Transverse colon (tissue), 4 donors: ENCODE data around the gene STARD7.
A peak's percentile ranks its signal among the peaks of the same experiment; 100 is the strongest.

Experiments used
- CTCF ChIP-seq, 5 experiments: fragments of 200-600 bp in 3 of 5; fragments of 450-650 bp in 2 of 5; sonication (generic) in 3 of 5; IDR thresholded peaks; 1 replicate in 2 of 5; 2 replicates in 3 of 5; pipeline ENCODE4 v1.5.1; 2016 to 2017; ENCODE audit warnings: antibody characterized with exemption in 5 of 5, inconsistent platforms in 3 of 5, mild to moderate bottlenecking in 2 of 5, moderate library complexity in 1 of 5
- EP300 ChIP-seq: sonication (generic); formaldehyde crosslinking; IDR thresholded peaks from one replicate; pipeline ENCODE4 v1.6.1; 2017; ENCODE audit warnings: antibody characterized with exemption, low read depth
- POLR2A ChIP-seq: fragments of 450-650 bp; IDR thresholded peaks from one replicate; pipeline ENCODE4 v1.6.1; 2016; ENCODE audit warnings: antibody characterized with exemption, mild to moderate bottlenecking, moderate library complexity
- POLR2AphosphoS5 ChIP-seq, 3 donors: sonication (generic); formaldehyde crosslinking; IDR thresholded peaks; one replicate each; pipeline ENCODE4 v1.6.1; 2016; ENCODE audit warnings: antibody characterized with exemption in 3 of 3

DNA sequence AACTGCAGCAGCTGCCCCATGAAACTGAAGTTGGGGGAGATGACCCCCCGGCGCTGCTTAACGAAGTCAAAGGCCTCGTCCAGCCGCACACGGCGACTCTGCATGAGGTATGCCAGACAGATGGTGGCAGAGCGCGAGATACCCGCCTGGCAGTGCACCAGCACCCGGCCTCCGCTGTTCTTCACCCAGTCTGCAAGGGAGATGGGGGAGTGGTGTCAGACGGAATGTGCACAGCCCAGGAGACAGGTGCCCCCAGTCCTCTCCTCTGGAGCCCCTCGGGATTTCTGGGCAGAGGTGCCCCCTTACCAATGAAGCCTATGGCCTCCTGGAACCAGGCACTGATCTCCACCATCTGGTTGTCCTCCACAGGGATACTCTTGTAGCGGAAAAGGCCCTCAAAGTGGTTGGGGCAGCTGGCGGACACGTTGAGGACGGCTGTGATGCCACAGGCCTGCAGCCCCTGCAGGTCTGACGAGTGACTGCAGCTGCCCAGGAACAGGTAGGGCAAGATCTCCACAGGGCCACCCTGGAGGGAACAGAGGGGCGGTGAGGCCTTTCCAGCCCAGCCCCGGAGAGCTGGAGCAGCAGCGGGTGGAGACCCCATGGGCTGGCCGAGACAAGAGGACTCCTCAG, 64.7 kb downstream of the STARD7 start:
- TF ChIP-seq POLR2A (no peak), CTCF (IDR thresholded peaks at IDR 0.05) (peak in 3 of 5 experiments; percentile 5 to 49 (median 21)), POLR2AphosphoS5 (IDR thresholded peaks at IDR 0.05) (no peak), EP300 (no peak)
